OCI-LY1 (cell line): ENCODE measurements around the gene TBXAS1.

Experiments
- H2AFZ ChIP-seq: fragments of 200-600 bp; sonication (generic), shearing (Covaris generic); 2 replicates; pipeline ENCODE4 v1.6.0; 2014; ENCODE audit warnings: antibody characterized with exemption, mild to moderate bottlenecking, low read length
- H3F3A ChIP-seq: fragments of 200-600 bp; sonication (generic), shearing (Covaris generic); 2 replicates; pipeline ENCODE4 v1.6.0; 2014; ENCODE audit warnings: mild to moderate bottlenecking, antibody characterized with exemption, low read length, moderate library complexity; ENCODE audit not compliant: insufficient read depth
- H3K27ac ChIP-seq: fragments of 200-600 bp; sonication (generic); 2 replicates; pipeline ENCODE4 v1.5.1; 2014; ENCODE audit warnings: low read length, mixed run types, mild to moderate bottlenecking, low read depth; ENCODE audit not compliant: poor library complexity, severe bottlenecking
- H3K27me3 ChIP-seq: fragments of 200-600 bp; sonication (generic); 2 replicates; pipeline ENCODE4 v1.6.0; 2014; ENCODE audit warnings: antibody characterized with exemption, mild to moderate bottlenecking, low read length, moderate library complexity; ENCODE audit not compliant: insufficient read depth
- H3K36me3 ChIP-seq: fragments of 200-600 bp; sonication (generic); 2 replicates; pipeline ENCODE4 v1.6.1; 2014; ENCODE audit warnings: mild to moderate bottlenecking, antibody characterized with exemption, low read length, moderate library complexity, mixed read lengths; ENCODE audit not compliant: insufficient read depth
- H3K4me1 ChIP-seq: fragments of 200-600 bp; sonication (generic); 2 replicates; pipeline ENCODE4 v1.5.1; 2014; ENCODE audit warnings: mild to moderate bottlenecking, low read length, moderate library complexity; ENCODE audit not compliant: insufficient read depth, severe bottlenecking
- H3K4me2 ChIP-seq: fragments of 200-600 bp; sonication (generic), shearing (Covaris generic); 2 replicates; pipeline ENCODE4 v1.6.1; 2014; ENCODE audit warnings: low read length
- H3K4me3 ChIP-seq: fragments of 200-600 bp; sonication (generic); 2 replicates; pipeline ENCODE4 v1.5.1; 2014; ENCODE audit warnings: low read length, low read depth, mild to moderate bottlenecking, mixed read lengths; ENCODE audit not compliant: poor library complexity, severe bottlenecking
- H3K79me2 ChIP-seq: fragments of 200-600 bp; shearing (Covaris generic); 2 replicates; pipeline ENCODE4 v1.6.1; 2016; ENCODE audit warnings: mixed run types, low read length, mixed read lengths; ENCODE audit not compliant: insufficient read depth
- H3K9ac ChIP-seq: fragments of 200-600 bp; sonication (generic), shearing (Covaris generic); 2 replicates; pipeline ENCODE4 v1.6.1; 2014; ENCODE audit warnings: mild to moderate bottlenecking, low read length, mixed read lengths
- H3K9me2 ChIP-seq: fragments of 200-600 bp; sonication (generic), shearing (Covaris generic); 2 replicates; pipeline ENCODE4 v1.6.1; 2014; ENCODE audit warnings: low read depth, mild to moderate bottlenecking, low read length, mixed read lengths
- H3K9me3 ChIP-seq: fragments of 200-600 bp; shearing (Covaris generic); 2 replicates; pipeline ENCODE4 v1.6.1; 2014; ENCODE audit warnings: low read length, mixed read lengths
- H4K20me1 ChIP-seq: fragments of 200-600 bp; sonication (generic), shearing (Covaris generic); 2 replicates; pipeline ENCODE4 v1.6.0; 2016; ENCODE audit warnings: mild to moderate bottlenecking, low read length; ENCODE audit not compliant: insufficient read depth
- EZH2 ChIP-seq: fragments of 200-600 bp; sonication (generic), shearing (Covaris generic); IDR thresholded peaks from 2 replicates; pipeline ENCODE4 v1.8.0; 2017; ENCODE audit warnings: borderline replicate concordance, mixed run types, mild to moderate bottlenecking, antibody characterized with exemption, low read length, moderate library complexity, mixed read lengths
- TF ChIP-seq, protein P1 (sequence below): fragments of 200-600 bp; sonication (generic), shearing (Covaris generic); IDR thresholded peaks from 2 replicates; pipeline ENCODE4 v1.5.1; 2017; ENCODE audit warnings: mild to moderate bottlenecking, antibody characterized with exemption, low read length, moderate library complexity, mixed read lengths

TBXAS1 gene

DNA sequence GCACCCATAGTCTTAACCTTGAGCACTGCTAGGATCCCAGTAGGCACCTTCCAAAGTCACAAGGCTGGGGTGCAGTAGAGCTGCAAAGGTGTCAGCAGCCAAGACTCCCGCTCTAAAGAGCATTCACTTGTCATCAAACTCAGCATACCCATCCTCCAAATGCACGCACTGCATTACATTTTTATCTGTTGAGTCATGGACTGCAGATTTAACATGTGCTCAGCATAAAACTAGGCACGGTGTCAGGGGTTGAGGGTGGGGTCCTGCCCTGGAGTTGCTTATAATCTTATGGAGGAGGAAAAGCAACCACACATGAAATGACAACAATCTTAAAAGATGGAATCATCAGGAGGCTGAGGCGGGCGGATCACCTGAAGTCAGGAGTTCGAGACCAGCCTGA, 131.1 kb downstream of the TBXAS1 start:
- Histone ChIP-seq H3K79me2 (no peaks in the 10 kb centered on the region), H4K20me1 (no peaks in the 10 kb centered on the region), H3K4me2 (no peak overlapping the region), H2AFZ (no peak overlapping the region), H3K36me3 (no peaks in the 10 kb centered on the region), H3K9me2 (no peaks in the 10 kb centered on the region), H3K9me3 (no peaks in the 10 kb centered on the region), H3K27me3 (no peaks in the 10 kb centered on the region), H3F3A (no peaks in the 10 kb centered on the region), H3K9ac (no peak overlapping the region), H3K27ac (no peak overlapping the region), H3K4me1 (no peaks in the 10 kb centered on the region), H3K4me3 (no peak overlapping the region)
- TF ChIP-seq EZH2: no peak
- TF ChIP-seq, protein P1, sequence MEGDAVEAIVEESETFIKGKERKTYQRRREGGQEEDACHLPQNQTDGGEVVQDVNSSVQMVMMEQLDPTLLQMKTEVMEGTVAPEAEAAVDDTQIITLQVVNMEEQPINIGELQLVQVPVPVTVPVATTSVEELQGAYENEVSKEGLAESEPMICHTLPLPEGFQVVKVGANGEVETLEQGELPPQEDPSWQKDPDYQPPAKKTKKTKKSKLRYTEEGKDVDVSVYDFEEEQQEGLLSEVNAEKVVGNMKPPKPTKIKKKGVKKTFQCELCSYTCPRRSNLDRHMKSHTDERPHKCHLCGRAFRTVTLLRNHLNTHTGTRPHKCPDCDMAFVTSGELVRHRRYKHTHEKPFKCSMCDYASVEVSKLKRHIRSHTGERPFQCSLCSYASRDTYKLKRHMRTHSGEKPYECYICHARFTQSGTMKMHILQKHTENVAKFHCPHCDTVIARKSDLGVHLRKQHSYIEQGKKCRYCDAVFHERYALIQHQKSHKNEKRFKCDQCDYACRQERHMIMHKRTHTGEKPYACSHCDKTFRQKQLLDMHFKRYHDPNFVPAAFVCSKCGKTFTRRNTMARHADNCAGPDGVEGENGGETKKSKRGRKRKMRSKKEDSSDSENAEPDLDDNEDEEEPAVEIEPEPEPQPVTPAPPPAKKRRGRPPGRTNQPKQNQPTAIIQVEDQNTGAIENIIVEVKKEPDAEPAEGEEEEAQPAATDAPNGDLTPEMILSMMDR: no peak

DNA sequence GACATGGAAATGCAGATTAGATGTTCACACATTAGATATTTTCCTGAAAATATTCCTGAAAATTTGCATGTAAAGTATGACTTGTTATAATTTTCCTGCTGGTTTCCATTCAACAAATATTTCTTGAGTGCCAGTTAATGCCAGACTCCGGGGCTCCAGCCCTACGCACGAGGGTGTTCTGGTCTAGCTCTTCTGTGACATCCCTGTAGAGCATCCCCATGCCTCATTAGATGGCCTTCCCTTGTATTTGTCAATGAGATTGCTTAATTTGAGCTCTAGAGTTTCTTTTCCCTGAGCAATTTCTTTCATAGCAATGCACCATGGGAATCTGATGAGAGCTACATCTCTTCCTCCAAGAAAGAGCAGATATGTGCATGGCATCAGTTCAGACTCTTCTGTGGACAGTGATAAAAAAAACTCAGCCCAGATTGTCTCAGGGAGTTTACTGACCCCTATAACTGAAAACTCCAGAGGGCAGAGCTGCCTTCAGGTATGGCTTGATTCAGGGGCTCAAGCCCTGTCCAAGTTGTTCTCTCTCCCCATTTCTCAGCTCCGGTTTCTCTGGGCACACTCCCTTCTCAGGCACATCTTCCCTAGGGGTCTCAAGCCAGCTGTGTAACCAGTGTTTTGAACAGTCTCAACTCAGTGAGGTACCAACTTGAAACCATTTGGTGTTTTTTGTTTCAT, 137.0 kb downstream of the TBXAS1 start:
- Histone ChIP-seq H3K4me1 (no peaks in the 10 kb centered on the region), H3K27ac (no peak overlapping the region), H3K36me3 (no peaks in the 10 kb centered on the region), H3F3A (no peaks in the 10 kb centered on the region), H3K4me2 (no peak overlapping the region), H3K4me3 (no peak overlapping the region), H3K9me3 (no peaks in the 10 kb centered on the region), H2AFZ (no peak overlapping the region), H3K9me2 (no peaks in the 10 kb centered on the region), H3K9ac (no peak overlapping the region), H3K27me3 (peaks cover 2% of the 10 kb centered on the region; the same call in 1 of the 2 replicates), H3K79me2 (no peaks in the 10 kb centered on the region), H4K20me1 (no peaks in the 10 kb centered on the region)
- TF ChIP-seq, protein P1: no peak
- no peak for TF ChIP-seq EZH2

GRCh38 chr7:139966949-139967348, 137.9 kb downstream of the TBXAS1 start:
- Histone ChIP-seq H3K27me3 (peaks cover 3% of the 10 kb centered on the region; the same call in 1 of the 2 replicates), H4K20me1 (no peaks in the 10 kb centered on the region), H2AFZ (no peak overlapping the region), H3K9me2 (no peaks in the 10 kb centered on the region), H3K4me1 (no peaks in the 10 kb centered on the region), H3K36me3 (no peaks in the 10 kb centered on the region), H3K27ac (no peak overlapping the region), H3K4me2 (no peak overlapping the region), H3K79me2 (no peaks in the 10 kb centered on the region), H3K9ac (no peak overlapping the region), H3K9me3 (no peaks in the 10 kb centered on the region), H3F3A (no peaks in the 10 kb centered on the region), H3K4me3 (no peak overlapping the region)
- TF ChIP-seq EZH2: no peak
- TF ChIP-seq, protein P1: no peak
